HCT116 (cell line): ENCODE results near the gene LINC00305. TPM values are rescaled to one million over a fixed set of nuclear protein-coding genes. Genes with fewer than 3 reads are reported as not detected.

Experiments used
- ATAC-seq: fragments of 200-7000 bp; cut with Tn5 transposase; 2 replicates; pipeline ENCODE4 v1.9.1; 2020; ENCODE audit warnings: mild to moderate bottlenecking, moderate library complexity
- BruUV-seq: library from RNA; stranded (reverse); fragments of 400-500 nt; replicated peaks from 2 replicates; lab custom pipeline; 2021; lab: Mats Ljungman, UMichigan
- CTCF ChIA-PET: fragments of 300-600 bp; sonication (Branson Sonifier 250); formaldehyde crosslinking; loops from one replicate; lab custom pipeline; 2021; ENCODE audit warnings: antibody characterized with exemption; lab: Charles Lee
- POLR2A ChIA-PET: fragments of 300-600, 350-600 bp; sonication (Branson Sonifier 250); formaldehyde crosslinking; loops from one replicate; lab custom pipeline; 2021; ENCODE audit warnings: antibody characterized with exemption; lab: Charles Lee
- RAD21 ChIA-PET, 2 experiments: fragments of 300-600 bp; sonication (Branson Sonifier 250); formaldehyde crosslinking; loops; one replicate each; lab custom pipeline; 2023; ENCODE audit warnings: low total read pairs in 2 of 2; ENCODE audit not compliant: uncharacterized antibody in 2 of 2, unreplicated experiment in 2 of 2, low non-redundant PET in 1 of 2; lab: Charles Lee
- DNase-seq: peaks from one replicate; pipeline ENCODE4 v3.0.0-alpha.2; 2010; ENCODE audit warnings: low read depth, low spot score
- H2AFZ ChIP-seq: fragments of 200-600 bp; shearing (Covaris generic), sonication (generic); 2 replicates; pipeline ENCODE4 v1.6.1; 2017; ENCODE audit warnings: low read depth, mixed run types, mixed read lengths, antibody characterized with exemption, low read length; ENCODE audit not compliant: poor library complexity, severe bottlenecking
- H3K27ac ChIP-seq: 2 replicates; pipeline ENCODE4 v1.5.1; 2012; ENCODE audit warnings: low read depth, low read length
- H3K27me3 ChIP-seq: fragments of 200-600 bp; sonication (generic); 2 replicates; pipeline ENCODE4 v1.6.1; 2016; ENCODE audit warnings: mixed run types, low read length, mixed read lengths; ENCODE audit not compliant: insufficient read depth
- H3K36me3 ChIP-seq, 2 experiments: fragments of 200-500 bp in 1 of 2; fragments of 200-600 bp in 1 of 2; sonication (Bioruptor generic) in 1 of 2; sonication (generic) in 1 of 2; 2 replicates each; pipeline versions ENCODE4 v1.5.1 to v1.6.1; 2014 to 2016; ENCODE audit warnings: low read length in 2 of 2, inconsistent platforms in 1 of 2, mixed read lengths in 1 of 2, mixed run types in 1 of 2; ENCODE audit not compliant: insufficient read depth in 2 of 2, control insufficient read depth in 1 of 2
- H3K4me1 ChIP-seq, 2 experiments: fragments of 200-600 bp in 1 of 2; sonication (generic) in 1 of 2; 2 replicates each; pipeline versions ENCODE4 v1.5.1 to v1.6.1; 2012 to 2017; ENCODE audit warnings: low read length in 2 of 2, inconsistent platforms in 1 of 2, mild to moderate bottlenecking in 1 of 2, mixed read lengths in 1 of 2, mixed run types in 1 of 2, moderate library complexity in 1 of 2; ENCODE audit not compliant: insufficient read depth in 2 of 2, control insufficient read depth in 1 of 2
- H3K4me2 ChIP-seq: fragments of 200-600 bp; sonication (generic); 2 replicates; pipeline ENCODE4 v1.6.1; 2017; ENCODE audit warnings: mixed run types, low read length, mixed read lengths
- H3K4me3 ChIP-seq, 2 experiments: fragments of 200-600 bp in 1 of 2; sonication (generic) in 1 of 2; replicated peaks in 1 of 2; 2 replicates each; pipeline ENCODE4 v1.5.1; 2011 to 2016; ENCODE audit warnings: low read length in 2 of 2, control low read depth in 1 of 2, low read depth in 1 of 2, mild to moderate bottlenecking in 1 of 2, mixed read lengths in 1 of 2, mixed run types in 1 of 2
- H3K79me2 ChIP-seq: fragments of 200-600 bp; sonication (generic); 2 replicates; pipeline ENCODE4 v1.6.1; 2017; ENCODE audit warnings: mild to moderate bottlenecking, mixed run types, low read length, moderate library complexity, mixed read lengths; ENCODE audit not compliant: insufficient read depth
- H3K9ac ChIP-seq: fragments of 200-600 bp; sonication (generic); 2 replicates; pipeline ENCODE4 v1.6.1; 2016; ENCODE audit warnings: low read length, mixed read lengths
- H3K9me2 ChIP-seq: fragments of 200-600 bp; sonication (generic), shearing (Covaris generic); 2 replicates; pipeline ENCODE4 v1.6.1; 2017; ENCODE audit warnings: mixed run types, mild to moderate bottlenecking, moderate library complexity; ENCODE audit not compliant: insufficient read depth
- H3K9me3 ChIP-seq, 2 experiments: fragments of 200-500 bp in 1 of 2; fragments of 200-600 bp in 1 of 2; sonication (Bioruptor generic) in 1 of 2; sonication (generic) in 1 of 2; 2 replicates each; pipeline ENCODE4 v1.6.1; 2014 to 2017; ENCODE audit warnings: low read length in 2 of 2, mixed read lengths in 2 of 2, inconsistent platforms in 1 of 2, low read depth in 1 of 2, mild to moderate bottlenecking in 1 of 2, mixed run types in 1 of 2, moderate library complexity in 1 of 2; ENCODE audit not compliant: control insufficient read depth in 1 of 2, insufficient read depth in 1 of 2
- H4K20me1 ChIP-seq: fragments of 200-600 bp; sonication (generic), shearing (Covaris generic); 2 replicates; pipeline ENCODE4 v1.6.1; 2017; ENCODE audit warnings: mixed run types, mild to moderate bottlenecking, moderate library complexity; ENCODE audit not compliant: insufficient read depth
- ELF1 ChIP-seq: IDR thresholded peaks from 2 replicates; pipeline ENCODE4 v1.6.1; 2012; ENCODE audit warnings: low read depth, borderline replicate concordance
- JUND ChIP-seq: IDR thresholded peaks from 2 replicates; pipeline ENCODE4 v1.6.1; 2012
- POLR2A ChIP-seq: IDR thresholded peaks from 2 replicates; pipeline ENCODE4 v1.7.0; 2011; ENCODE audit warnings: borderline replicate concordance; ENCODE audit not compliant: insufficient read depth, insufficient read length; ENCODE audit errors: extremely low read depth
- SP1 ChIP-seq: IDR thresholded peaks from 2 replicates; pipeline ENCODE4 v1.6.1; 2012; ENCODE audit warnings: low read depth
- SRF ChIP-seq: IDR thresholded peaks from 2 replicates; pipeline ENCODE4 v1.6.1; 2012; ENCODE audit warnings: low read depth
- intact Hi-C: fragments of 100-400 bp; cut with micrococcal nuclease; formaldehyde crosslinking; loops from 2 replicates; pipeline ENCODE4 v1.10.0; 2022
- total RNA-seq: library from RNA; stranded (reverse); gene quantifications from one replicate; pipeline ENCODE4 v1.2.1, GENCODE V29; 2021; ENCODE audit not compliant: unreplicated experiment

Gene LINC00305
- total RNA-seq, 1 experiment from 2014 or later: not detected

DNA sequence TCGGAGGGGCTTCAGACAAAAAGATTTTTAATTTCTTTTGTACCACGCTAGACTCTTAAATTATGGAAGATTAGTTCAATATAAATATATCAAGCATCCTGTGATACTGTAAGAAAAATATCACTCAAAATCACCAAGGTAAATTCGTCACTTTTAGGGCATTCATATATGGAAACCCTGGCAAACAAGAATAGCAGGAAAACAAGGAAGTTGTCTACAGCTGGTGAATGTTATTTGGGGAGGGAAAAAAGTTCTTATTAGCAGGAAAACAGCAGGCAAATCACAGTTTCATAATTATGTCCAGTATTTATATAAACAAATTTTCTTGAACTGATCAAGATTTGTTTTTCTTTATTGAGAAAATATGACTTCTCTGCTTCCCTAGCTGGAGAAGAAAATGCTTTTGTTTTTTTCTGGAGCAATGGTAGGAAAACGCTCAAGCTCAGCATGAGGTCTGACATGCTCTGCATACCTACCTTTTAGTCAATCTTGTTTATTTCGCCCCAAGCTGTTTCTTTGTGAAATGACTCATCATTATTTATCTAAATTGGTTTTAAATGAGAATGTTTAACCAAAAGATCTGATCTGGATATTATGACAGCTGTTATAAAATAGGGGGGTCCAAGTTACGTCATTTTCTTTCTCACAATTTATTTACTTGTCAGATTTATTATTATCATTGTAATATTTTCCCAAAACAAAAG is 14.7 kb downstream of the LINC00305 start:
- H2AFZ ChIP-seq: no peak overlapping the region
- no peak for DNase-seq
- CTCF ChIA-PET: no interaction called here
- no peaks in the 10 kb centered on the region for H3K27me3 ChIP-seq
- H3K9ac ChIP-seq: no peak overlapping the region
- H3K9me2 ChIP-seq: no peaks in the 10 kb centered on the region
- H3K36me3 ChIP-seq: no peaks in the 10 kb centered on the region
- no peak overlapping the region for H3K4me2 ChIP-seq
- ATAC-seq: no peak
- TF ChIP-seq SRF (no peak), ELF1 (no peak)
- TF ChIP-seq, all 23 proteins: peak for 0
- Histone ChIP-seq H3K4me1 (no peaks in the 10 kb centered on the region), H3K4me3 (no peak overlapping the region), H3K9me3 (no peaks in the 10 kb centered on the region; a peak in 1 of 4 replicates), H3K27ac (no peak overlapping the region), H3K79me2 (no peaks in the 10 kb centered on the region), H4K20me1 (no peaks in the 10 kb centered on the region)
- BruUV-seq: no TSS peak
- POLR2A ChIA-PET: no interaction called here
- intact Hi-C loops: no loop called here
- RAD21 ChIA-PET: no interaction called here

GRCh38 chr18:64132871-64133270 is 16.0 kb downstream of the LINC00305 start:
- no peaks in the 10 kb centered on the region; a peak in 1 of 4 replicates for H3K9me3 ChIP-seq
- no peak for DNase-seq
- TF ChIP-seq SP1 (no peak), JUND (no peak), POLR2A (no peak), ELF1 (no peak)
- TF ChIP-seq, all 23 proteins: peak for 0
- no peaks in the 10 kb centered on the region for H3K36me3 ChIP-seq
- no peak overlapping the region for H3K27ac ChIP-seq
- no peak for ATAC-seq
- POLR2A ChIA-PET: no interaction called here
- RAD21 ChIA-PET: no interaction called here
- BruUV-seq: no TSS peak
- H3K27me3 ChIP-seq: no peaks in the 10 kb centered on the region
- intact Hi-C loops: no loop called here
- H3K79me2 ChIP-seq: no peaks in the 10 kb centered on the region
- CTCF ChIA-PET: no interaction called here
- no peak overlapping the region for H3K4me2 ChIP-seq
- no peaks in the 10 kb centered on the region for H4K20me1 ChIP-seq
- H3K4me1 ChIP-seq: no peaks in the 10 kb centered on the region
- H3K9ac ChIP-seq: no peak overlapping the region
- no peak overlapping the region for H2AFZ ChIP-seq
- no peak overlapping the region for H3K4me3 ChIP-seq
- no peaks in the 10 kb centered on the region for H3K9me2 ChIP-seq
